K562 (cell line): ENCODE data around the gene B4GALT1. TPM values are rescaled to one million over a fixed set of nuclear protein-coding genes. Genes with fewer than 3 reads are reported as not detected.

Source experiments
- ATAC-seq: fragments of 200-7000 bp; cut with Tn5 transposase; 3 replicates; pipeline ENCODE4 v1.9.1; 2020; ENCODE audit warnings: moderate library complexity
- BruUV-seq: library from RNA; stranded (reverse); fragments of 400-500 nt; replicated peaks from 2 replicates; lab custom pipeline; 2021; lab: Mats Ljungman, UMichigan
- CTCF ChIA-PET: fragments of 300-600 bp; formaldehyde crosslinking; extraction: SDS; loops from one replicate; lab custom pipeline; 2021; ENCODE audit warnings: low intra/inter-chr PET ratio; lab: Yijun Ruan, JAX
- POLR2A ChIA-PET: fragments of 300-600, 350-650 bp; sonication (Branson Sonifier 250); formaldehyde crosslinking; extraction: SDS; loops from one replicate; lab custom pipeline; 2021; ENCODE audit warnings: antibody characterized with exemption, inconsistent platforms; lab: Yijun Ruan, JAX
- DNase-seq, 4 experiments: peaks; one replicate each; pipeline versions ENCODE4 v3.0.0 to v3.0.0-alpha.2; 2011 to 2018; ENCODE audit warnings: low spot score in 3 of 4, mixed read lengths in 3 of 4; ENCODE audit errors: extremely low read depth in 1 of 4
- FAIRE-seq: peaks from 2 replicates; lab custom pipeline; 2011; peaks lifted over from hg19 to GRCh38; lab: Jason Lieb, UNC
- H2AFZ ChIP-seq: 2 replicates; pipeline ENCODE4 v1.6.0; 2011; ENCODE audit warnings: low read depth, low read length, control low read depth, inconsistent platforms
- H3K27ac ChIP-seq: fragments of 200-600 bp; 3 replicates; pipeline ENCODE4 v1.8.0; 2011; ENCODE audit warnings: low read depth, mild to moderate bottlenecking, control low read depth, inconsistent platforms, low read length, moderate library complexity, mixed read lengths; ENCODE audit errors: extremely low read depth
- H3K27me3 ChIP-seq, 2 experiments: fragments of 300-600 bp in 1 of 2; 2 replicates in 1 of 2; 3 replicates in 1 of 2; pipeline versions ENCODE4 v1.6.0 to v1.8.0; 2011; ENCODE audit warnings: inconsistent platforms in 2 of 2, low read length in 2 of 2, mild to moderate bottlenecking in 1 of 2, mixed read lengths in 1 of 2, moderate library complexity in 1 of 2; ENCODE audit not compliant: control insufficient read depth in 2 of 2, insufficient read depth in 2 of 2
- H3K36me3 ChIP-seq: fragments of 300-600 bp; 3 replicates; pipeline ENCODE4 v1.8.0; 2011; ENCODE audit warnings: mild to moderate bottlenecking, low read length, inconsistent platforms; ENCODE audit not compliant: control insufficient read depth, insufficient read depth
- H3K4me1 ChIP-seq, 2 experiments: fragments of 200-600 bp in 1 of 2; replicated peaks in 1 of 2; 2 replicates in 1 of 2; 3 replicates in 1 of 2; pipeline versions ENCODE4 v1.5.1 to v1.8.0; 2011; ENCODE audit warnings: inconsistent platforms in 2 of 2, low read length in 2 of 2, mild to moderate bottlenecking in 1 of 2, mixed read lengths in 1 of 2, moderate library complexity in 1 of 2; ENCODE audit not compliant: control insufficient read depth in 2 of 2, insufficient read depth in 2 of 2
- H3K4me2 ChIP-seq: 2 replicates; pipeline ENCODE4 v1.6.1; 2011; ENCODE audit warnings: low read length, control low read depth, inconsistent platforms, mixed read lengths; ENCODE audit not compliant: insufficient read depth
- H3K4me3 ChIP-seq: fragments of 200-600 bp; sonication (generic), shearing (Covaris generic); 2 replicates; pipeline ENCODE4 v1.5.1; 2016; ENCODE audit warnings: control low read depth, inconsistent platforms
- H3K79me2 ChIP-seq: fragments of 200-600 bp; 3 replicates; pipeline ENCODE4 v1.8.0; 2011; ENCODE audit warnings: low read length, inconsistent platforms; ENCODE audit not compliant: control insufficient read depth, insufficient read depth
- H3K9ac ChIP-seq, 2 experiments: 2 replicates each; pipeline versions ENCODE4 v1.6.0 to v1.6.1; 2011; ENCODE audit warnings: low read depth in 2 of 2, low read length in 2 of 2, control low read depth in 1 of 2, inconsistent platforms in 1 of 2, mild to moderate bottlenecking in 1 of 2, mixed read lengths in 1 of 2; ENCODE audit not compliant: insufficient read depth in 1 of 2
- H3K9me1 ChIP-seq: one replicate; pipeline ENCODE4 v1.6.0; 2011; ENCODE audit warnings: inconsistent platforms, mild to moderate bottlenecking, low read length, moderate library complexity; ENCODE audit not compliant: control insufficient read depth, insufficient read depth
- H3K9me3 ChIP-seq: replicated peaks from 2 replicates; pipeline ENCODE4 v1.5.1; 2011; ENCODE audit warnings: low read depth, low read length, inconsistent platforms; ENCODE audit not compliant: control insufficient read depth, insufficient read depth
- H4K20me1 ChIP-seq: replicated peaks from 2 replicates; pipeline ENCODE4 v1.6.1; 2011; ENCODE audit warnings: low read length, inconsistent platforms, mixed read lengths; ENCODE audit not compliant: control insufficient read depth, insufficient read depth
- REST ChIP-seq, 2 experiments: fragments of 450-650 bp; formaldehyde crosslinking in 1 of 2; IDR thresholded peaks; 2 replicates each; pipeline versions ENCODE4 v1.4.0 to v1.6.1; 2014 to 2020; ENCODE audit warnings: mild to moderate bottlenecking in 2 of 2, borderline replicate concordance in 1 of 2, low read depth in 1 of 2
- RREB1 ChIP-seq: fragments of 250-450 bp; sonication (Bioruptor Pico); IDR thresholded peaks from 2 replicates; pipeline ENCODE4 v1.4.0; 2020
- SRSF7 ChIP-seq: fragments of 200-400 bp; formaldehyde crosslinking; optimal IDR thresholded peaks from 2 replicates; pipeline ENCODE3; 2017; ENCODE audit warnings: mild to moderate bottlenecking, low read depth, low read length
- ZNF639 ChIP-seq, 2 experiments: fragments of 200-800 bp in 1 of 2; sonication (Bioruptor generic) in 1 of 2; sonication (generic) in 1 of 2; formaldehyde crosslinking in 1 of 2; IDR thresholded peaks in 1 of 2; conservative IDR thresholded peaks in 1 of 2; 2 replicates each; pipeline versions ENCODE4 v1.5.0 to v1.6.1; 2016 to 2020; ENCODE audit warnings: missing compliant biosample characterization in 1 of 2, missing genetic modification characterization in 1 of 2, missing genetic modification reagents in 1 of 2
- WGBS: fragments of 100-300 bp; shearing (Covaris generic); methylation state at CpG from one replicate; pipeline ENCODE4 v1.1.6; 2016; ENCODE audit warnings: low coverage, mixed read lengths; ENCODE audit not compliant: insufficient coverage; ENCODE audit errors: missing lambda C conversion rate; 5-methylcytosine and 5-hydroxymethylcytosine counted together
- in situ Hi-C: fragments of 300-500 bp; cut with MboI; formaldehyde crosslinking; loops from 4 replicates; pipeline ENCODE4 v1.15.0; 2018; ENCODE audit warnings: inconsistent platforms, mixed read lengths
- intact Hi-C: fragments of 100-400 bp; cut with micrococcal nuclease; formaldehyde crosslinking; loops from 2 replicates; pipeline ENCODE4 v1.14.2; 2022
- polyA plus RNA-seq, 8 experiments: library from polyadenylated mRNA; depleted of rRNA in 4 of 8; stranded (reverse) in 5 of 8; unstranded in 3 of 8; fragments of >200 nt; fragmentation: Nextera tagmentation in 2 of 8; fragmentation: Illumina TruSeq in 1 of 8; extraction: Ambion mirVana in 2 of 8; extraction: Trizol in 1 of 8; gene quantifications; 2 replicates each; pipeline versions ENCODE4 v1.2.1 to v1.2.3, GENCODE V29; 2011 to 2014; ENCODE audit warnings: inconsistent platforms in 1 of 8, missing spikeins in 1 of 8
- total RNA-seq, 7 experiments: library from RNA; depleted of rRNA in 6 of 7; stranded (reverse); fragments of >200 nt in 6 of 7; fragmentation: Illumina TruSeq in 2 of 7; extraction: Trizol in 2 of 7; gene quantifications; 2 replicates each; pipeline versions ENCODE4 v1.2.1 to v1.2.3, GENCODE V29; 2011 to 2021; ENCODE audit warnings: low replicate concordance in 1 of 7

Gene B4GALT1
- total and polyA plus RNA-seq, 9 of the 15 experiments (the other 6 are each of a cell fraction or from before 2014, with no cell fraction given), result 4.1 to 26.8 (median 7.1) TPM

GRCh38 chr9:33168941-33169544 is 1.9 kb upstream of the B4GALT1 start:
- H3K4me3 ChIP-seq, result no peak overlapping the region
- H3K4me1 ChIP-seq, result peaks cover 38 to 46% of the 10 kb centered on the region in 2 experiments
- H3K9me3 ChIP-seq, result no peaks in the 10 kb centered on the region
- ChIA-PET CTCF (no interaction called here), POLR2A (interaction anchor here (0.5 to 0.7 kb wide), 2 partner anchors 87 to 143 kb away, joined by 3 read pairs; no protein-coding TSS in a partner anchor)
- H3K27ac ChIP-seq, result no peak overlapping the region
- no peak overlapping the region for H3K9ac ChIP-seq
- intact Hi-C loops, result no loop called here
- peaks cover 1% of the 10 kb centered on the region; the same call in 1 of the 2 replicates for H4K20me1 ChIP-seq
- no peak for DNase-seq
- in situ Hi-C loops, result no loop called here
- ATAC-seq, result no peak
- H3K4me2 ChIP-seq, result no peak overlapping the region
- no peak overlapping the region for H2AFZ ChIP-seq
- 100% methylated on average over 1 of the region's 1 CpG for WGBS
- no peaks in the 10 kb centered on the region for H3K27me3 ChIP-seq
- no peaks in the 10 kb centered on the region; the same call in 2 of the 3 replicates for H3K36me3 ChIP-seq
- no TSS peak for BruUV-seq
- H3K79me2 ChIP-seq, result peaks cover 29% of the 10 kb centered on the region
- no peak for FAIRE-seq
- no peaks in the 10 kb centered on the region for H3K9me1 ChIP-seq
- TF ChIP-seq ZNF639 (CRISPR knock-in tag; conservative IDR thresholded peaks at IDR 0.05 in 1 of 2, IDR thresholded peaks at IDR 0.05 in 1 of 2) (no peak), SRSF7 (no peak), REST (IDR thresholded peaks at IDR 0.05; ENCODE audit: borderline replicate concordance) (peak; percentile 22; the same call in 1 of the 2 replicates), REST (CRISPR knock-in tag; IDR thresholded peaks at IDR 0.05; ENCODE audit: low read depth) (no peak), RREB1 (no peak)
